Breast epithelium (tissue), 3 donors: Measurements from ENCODE around the gene STIM1.

Experiments
- CTCF ChIP-seq, 3 donors: fragments of 450-650 bp; IDR thresholded peaks; one replicate each; pipeline ENCODE4 v1.5.1; 2016 to 2017; ENCODE audit warnings: antibody characterized with exemption in 3 of 3, mild to moderate bottlenecking in 3 of 3, moderate library complexity in 3 of 3
- POLR2A ChIP-seq: fragments of 450-650 bp; IDR thresholded peaks from one replicate; pipeline ENCODE4 v1.6.1; 2016; ENCODE audit warnings: antibody characterized with exemption, mild to moderate bottlenecking, moderate library complexity
- POLR2AphosphoS5 ChIP-seq, 3 donors: sonication (generic); formaldehyde crosslinking; IDR thresholded peaks; one replicate each; pipeline ENCODE4 v1.6.1; 2017; ENCODE audit warnings: antibody characterized with exemption in 3 of 3

- TF ChIP-seq POLR2A = no peak
- no peak for TF ChIP-seq CTCF (IDR thresholded peaks at IDR 0.05)
- no peak for TF ChIP-seq POLR2AphosphoS5 (IDR thresholded peaks at IDR 0.05)
These were observed 52.1 kb downstream of the STIM1 start for GRCh38 chr11:3907590-3907989.
